Osteocyte (in vitro differentiated cells): Measurements from ENCODE around the gene C1QTNF1. TPM values are rescaled to one million over a fixed set of nuclear protein-coding genes. Genes with fewer than 3 reads are reported as not detected.

Experiments used
- DNase-seq: peaks from one replicate; pipeline ENCODE4 v3.0.0; 2021; ENCODE audit warnings: mixed read lengths; ENCODE audit not compliant: unreplicated experiment; ENCODE audit errors: extremely low spot score
- H3K27ac Mint-ChIP-seq: one replicate; pipeline ENCODE4 v1.8.0; 2021; ENCODE audit warnings: mild to moderate bottlenecking, mixed read lengths; ENCODE audit not compliant: unreplicated experiment
- H3K27me3 Mint-ChIP-seq: one replicate; pipeline ENCODE4 v1.8.0; 2021; ENCODE audit warnings: mixed read lengths; ENCODE audit not compliant: unreplicated experiment
- H3K36me3 Mint-ChIP-seq: one replicate; pipeline ENCODE4 v1.8.0; 2021; ENCODE audit warnings: mixed read lengths; ENCODE audit not compliant: unreplicated experiment
- H3K4me1 Mint-ChIP-seq: one replicate; pipeline ENCODE4 v1.8.0; 2021; ENCODE audit warnings: mixed read lengths; ENCODE audit not compliant: unreplicated experiment
- H3K4me3 Mint-ChIP-seq: one replicate; pipeline ENCODE4 v1.8.0; 2021; ENCODE audit warnings: mild to moderate bottlenecking, moderate library complexity, mixed read lengths; ENCODE audit not compliant: unreplicated experiment
- H3K9me3 Mint-ChIP-seq: one replicate; pipeline ENCODE4 v1.8.0; 2021; ENCODE audit warnings: mixed read lengths; ENCODE audit not compliant: unreplicated experiment
- total RNA-seq: library from RNA; stranded (reverse); gene quantifications from 2 replicates; pipeline ENCODE4 v1.2.1, GENCODE V29; 2021
- TF ChIP-seq, protein P1 (sequence below): fragments of 200-600 bp; sonication (generic); IDR thresholded peaks from 2 replicates; pipeline ENCODE4 v1.5.0; 2021; ENCODE audit warnings: antibody characterized with exemption, mild to moderate bottlenecking, moderate library complexity

C1QTNF1 gene
- total RNA-seq, 1 donor from 2014 or later, result 203 TPM

DNA sequence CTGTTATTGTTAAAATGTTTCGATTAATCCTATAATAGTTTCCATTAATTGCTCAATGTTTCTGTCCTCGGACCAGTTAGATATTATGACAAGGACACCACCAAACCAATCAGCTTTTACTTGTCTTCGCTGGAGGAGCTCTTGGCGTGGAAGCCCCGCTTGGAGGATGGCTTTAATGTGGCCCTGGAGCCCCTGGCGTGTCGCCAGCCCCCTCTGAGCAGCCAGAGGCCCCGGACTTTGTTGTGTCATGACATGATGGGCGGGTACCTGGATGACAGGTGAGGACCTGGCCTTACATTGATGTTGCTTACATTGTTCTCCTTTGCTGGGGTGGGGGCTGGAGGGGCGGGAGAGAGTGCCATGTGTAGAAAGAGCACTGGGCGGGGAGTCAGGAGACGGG is 53.6 kb downstream of the C1QTNF1 start:
- peaks cover 17% of the 10 kb centered on the region for H3K36me3 Mint-ChIP-seq
- no peaks in the 10 kb centered on the region for H3K9me3 Mint-ChIP-seq
- TF ChIP-seq, protein P1, sequence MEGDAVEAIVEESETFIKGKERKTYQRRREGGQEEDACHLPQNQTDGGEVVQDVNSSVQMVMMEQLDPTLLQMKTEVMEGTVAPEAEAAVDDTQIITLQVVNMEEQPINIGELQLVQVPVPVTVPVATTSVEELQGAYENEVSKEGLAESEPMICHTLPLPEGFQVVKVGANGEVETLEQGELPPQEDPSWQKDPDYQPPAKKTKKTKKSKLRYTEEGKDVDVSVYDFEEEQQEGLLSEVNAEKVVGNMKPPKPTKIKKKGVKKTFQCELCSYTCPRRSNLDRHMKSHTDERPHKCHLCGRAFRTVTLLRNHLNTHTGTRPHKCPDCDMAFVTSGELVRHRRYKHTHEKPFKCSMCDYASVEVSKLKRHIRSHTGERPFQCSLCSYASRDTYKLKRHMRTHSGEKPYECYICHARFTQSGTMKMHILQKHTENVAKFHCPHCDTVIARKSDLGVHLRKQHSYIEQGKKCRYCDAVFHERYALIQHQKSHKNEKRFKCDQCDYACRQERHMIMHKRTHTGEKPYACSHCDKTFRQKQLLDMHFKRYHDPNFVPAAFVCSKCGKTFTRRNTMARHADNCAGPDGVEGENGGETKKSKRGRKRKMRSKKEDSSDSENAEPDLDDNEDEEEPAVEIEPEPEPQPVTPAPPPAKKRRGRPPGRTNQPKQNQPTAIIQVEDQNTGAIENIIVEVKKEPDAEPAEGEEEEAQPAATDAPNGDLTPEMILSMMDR, result no peak
- peaks cover 12% of the 10 kb centered on the region for H3K4me1 Mint-ChIP-seq
- H3K27me3 Mint-ChIP-seq, result no peaks in the 10 kb centered on the region
- no peak for DNase-seq
- H3K4me3 Mint-ChIP-seq, result no peak overlapping the region
- H3K27ac Mint-ChIP-seq, result no peak overlapping the region

DNA sequence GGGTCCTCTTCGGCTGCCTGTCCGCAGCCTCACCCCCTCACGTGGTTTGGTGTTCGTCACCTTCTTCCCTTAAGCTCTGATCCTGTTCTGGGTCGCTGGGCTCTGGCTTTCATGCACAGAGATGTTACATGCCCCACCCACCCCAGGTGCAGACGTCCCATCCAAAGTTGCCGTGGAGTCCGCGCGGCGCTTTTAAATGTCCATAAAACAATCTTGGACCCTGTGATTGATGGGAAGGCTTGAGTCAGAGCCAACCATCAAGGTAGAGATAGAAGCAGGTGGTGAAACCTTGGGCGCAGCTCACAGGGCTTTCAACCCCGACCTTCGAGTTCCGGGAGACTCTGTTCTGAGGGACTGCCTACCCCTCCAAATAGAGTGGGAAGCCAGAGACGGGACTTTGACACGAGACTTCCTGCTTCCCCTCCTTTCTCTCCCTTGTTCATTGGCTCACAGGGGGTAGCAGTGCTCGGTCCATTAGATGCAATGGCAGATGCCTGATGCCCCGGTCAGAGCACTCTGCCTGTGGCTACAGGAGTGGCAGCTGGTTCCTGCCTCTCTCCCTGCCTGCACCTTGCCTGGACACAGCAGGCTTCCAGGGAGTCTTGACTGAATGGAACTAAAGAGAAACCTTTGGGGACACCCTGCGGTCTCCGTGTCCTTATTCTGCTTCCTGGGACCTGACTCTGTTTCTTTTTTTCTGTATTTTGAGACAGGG is 54.7 kb downstream of the C1QTNF1 start:
- TF ChIP-seq, protein P1, result no peak
- Mint-ChIP-seq H3K27me3 (no peaks in the 10 kb centered on the region), H3K4me3 (no peak overlapping the region), H3K36me3 (peaks cover 17% of the 10 kb centered on the region), H3K4me1 (peaks cover 12% of the 10 kb centered on the region), H3K9me3 (no peaks in the 10 kb centered on the region), H3K27ac (no peak overlapping the region)
- DNase-seq, result no peak

DNA sequence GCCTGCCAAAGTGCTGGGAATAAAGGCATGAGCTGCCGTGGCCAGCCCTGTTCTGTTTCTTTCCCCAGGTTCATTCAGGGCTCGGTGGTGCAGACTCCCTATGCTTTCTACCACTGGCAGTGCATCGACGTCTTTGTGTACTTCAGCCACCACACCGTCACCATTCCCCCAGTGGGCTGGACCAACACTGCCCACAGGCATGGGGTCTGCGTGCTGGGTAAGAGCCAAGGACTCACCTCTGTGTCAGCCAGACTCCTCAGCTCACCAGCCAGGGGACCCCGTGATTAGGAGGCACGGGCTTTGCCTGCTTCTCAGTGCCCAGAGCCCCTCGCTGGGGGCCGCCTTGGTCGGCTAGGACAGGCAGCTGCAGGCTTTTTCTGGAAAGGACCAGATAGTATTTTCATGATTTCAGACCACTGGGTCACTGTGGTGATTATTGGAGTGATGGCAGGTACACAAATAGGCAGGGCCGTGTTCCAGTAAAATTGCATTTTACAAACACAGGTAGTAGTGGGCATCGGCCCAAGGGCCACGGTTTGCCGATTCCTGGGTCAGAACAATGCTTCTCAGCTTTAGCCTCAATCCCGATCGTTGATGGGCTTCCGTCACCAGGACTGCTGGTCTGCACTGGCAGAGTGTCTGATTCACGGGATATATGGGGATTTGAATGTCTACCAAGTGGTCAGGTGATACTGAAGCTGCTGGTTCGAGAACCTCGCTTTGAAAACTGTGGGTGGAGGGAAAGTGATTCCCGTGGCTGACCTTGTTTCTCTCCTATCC is 55.6 kb downstream of the C1QTNF1 start:
- Mint-ChIP-seq H3K4me3 (no peak overlapping the region), H3K9me3 (no peaks in the 10 kb centered on the region), H3K27ac (no peak overlapping the region), H3K36me3 (peaks cover 19% of the 10 kb centered on the region), H3K27me3 (no peaks in the 10 kb centered on the region), H3K4me1 (peaks cover 10% of the 10 kb centered on the region)
- no peak for DNase-seq
- TF ChIP-seq, protein P1, result no peak

DNA sequence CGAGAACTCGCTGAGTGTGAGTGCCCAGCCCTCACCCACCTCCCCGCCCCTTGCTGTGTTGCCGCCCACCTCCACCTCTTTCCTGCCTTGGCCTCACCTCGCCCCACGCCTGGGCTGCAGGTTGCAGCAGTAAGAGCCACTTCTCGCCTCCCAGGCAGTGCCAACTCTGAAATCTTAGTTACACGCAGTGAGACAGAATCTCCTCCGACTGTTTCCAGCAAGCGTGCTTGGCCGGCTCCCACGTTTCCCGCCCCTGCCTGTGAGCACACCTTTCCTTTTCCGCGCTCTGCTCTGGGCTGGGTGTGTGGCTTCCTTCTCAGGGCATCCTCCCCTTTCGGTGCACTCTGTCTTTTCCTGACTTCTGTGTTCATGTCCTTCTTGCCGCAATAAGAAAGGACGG is 56.4 kb downstream of the C1QTNF1 start:
- Mint-ChIP-seq H3K36me3 (peaks cover 19% of the 10 kb centered on the region), H3K27ac (no peak overlapping the region), H3K9me3 (no peaks in the 10 kb centered on the region), H3K4me1 (peaks cover 8% of the 10 kb centered on the region), H3K27me3 (no peaks in the 10 kb centered on the region), H3K4me3 (no peak overlapping the region)
- TF ChIP-seq, protein P1, result no peak
- no peak for DNase-seq

DNA sequence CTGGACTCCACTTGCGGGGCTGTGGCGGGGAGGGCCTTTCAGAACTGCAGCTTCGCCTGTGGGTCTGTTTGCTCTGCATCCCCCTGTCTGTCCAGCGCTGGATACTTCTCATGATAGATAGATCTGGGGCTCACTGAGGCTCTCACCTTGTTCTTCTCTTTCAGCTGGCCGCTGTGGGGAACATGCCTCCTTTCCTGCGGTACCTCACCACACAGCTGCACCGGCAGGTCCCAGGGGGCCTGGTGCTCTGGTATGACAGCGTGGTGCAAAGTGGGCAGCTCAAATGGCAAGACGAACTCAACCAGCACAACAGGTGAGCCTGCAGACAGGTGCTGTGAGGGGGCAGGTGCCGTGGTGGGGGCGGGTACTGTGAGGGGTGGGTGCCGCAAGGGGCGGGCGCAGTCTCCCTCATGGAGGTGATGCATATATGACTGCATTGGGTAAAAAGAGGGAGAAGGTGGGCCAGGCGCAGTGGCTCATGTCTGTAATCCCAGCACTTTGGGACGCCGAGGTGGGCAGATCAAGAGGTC is 56.9 kb downstream of the C1QTNF1 start:
- Mint-ChIP-seq H3K4me3 (no peak overlapping the region), H3K4me1 (peaks cover 3% of the 10 kb centered on the region), H3K27ac (no peak overlapping the region), H3K9me3 (no peaks in the 10 kb centered on the region), H3K27me3 (no peaks in the 10 kb centered on the region), H3K36me3 (peaks cover 19% of the 10 kb centered on the region)
- DNase-seq, result no peak
- TF ChIP-seq, protein P1, result no peak
